Measurements from ENCODE around the gene ACAT2.
"Not testable (repeated sequence)": the region's sequence is repeated elsewhere in the genome, so short reads cannot be mapped to it uniquely, and the experiment has no call there.

The ACAT2 gene

DNA sequence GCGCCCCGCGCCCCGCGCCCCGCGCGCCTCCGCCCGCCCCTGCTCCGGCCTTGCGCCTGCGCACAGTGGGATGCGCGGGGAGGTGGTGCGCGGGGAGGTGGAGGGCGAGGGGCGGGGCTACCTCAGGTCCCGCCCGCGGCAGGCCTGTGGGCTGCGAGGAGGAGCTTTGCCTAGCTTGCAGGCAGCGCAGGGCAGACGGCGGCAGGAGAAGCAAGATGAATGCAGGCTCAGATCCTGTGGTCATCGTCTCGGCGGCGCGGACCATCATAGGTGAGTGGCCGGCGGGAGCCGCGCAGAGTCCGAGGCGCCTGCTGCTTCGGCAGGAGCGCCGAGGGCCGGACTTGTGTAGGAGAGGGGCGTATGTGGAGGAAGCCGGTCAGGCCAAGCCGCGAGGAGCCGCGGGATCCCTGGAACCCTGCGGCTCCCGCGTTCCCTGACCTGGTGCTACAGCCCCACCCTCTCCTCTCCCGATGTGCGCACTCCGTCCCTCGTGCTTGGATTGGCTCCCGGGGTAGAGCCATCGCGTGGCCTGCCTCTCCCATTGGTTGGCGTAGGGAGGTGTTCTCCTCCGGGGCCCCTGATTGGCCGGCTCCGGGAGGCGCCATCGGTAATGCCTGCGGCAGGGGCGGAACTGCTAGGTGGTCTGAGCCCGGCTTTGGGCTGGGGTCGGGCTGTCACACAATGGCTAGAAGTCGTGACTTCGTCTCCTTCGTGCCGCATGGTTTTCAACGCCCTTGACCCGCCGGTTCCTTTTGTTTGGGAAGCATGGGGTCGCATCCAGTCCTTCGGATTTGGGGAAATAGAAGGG lies at the start of gene ACAT2:
Gene ACAT2 (plus strand): TSS at position 173 of the 808 bp plus-strand sequence. CDS start 43 bp downstream, at position 216.
- peak; percentile 94 for DNase-seq (ENCODE audit: low read depth)

DNA sequence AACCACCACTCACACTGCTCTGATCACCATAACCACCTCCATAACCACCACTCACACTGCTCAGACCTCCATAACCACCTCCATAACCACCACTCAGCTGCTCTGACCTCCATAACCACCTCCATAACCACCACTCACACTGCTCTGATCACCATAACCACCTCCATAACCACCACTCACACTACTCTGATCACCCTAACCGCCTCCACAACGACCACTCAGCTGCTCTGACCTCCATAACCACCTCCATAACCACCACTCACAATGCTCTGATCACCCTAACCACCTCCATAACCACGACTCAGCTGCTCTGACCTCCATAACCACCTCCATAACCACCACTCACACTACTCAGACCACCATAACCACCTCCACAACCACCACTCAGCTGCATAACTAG lies 49.5 kb upstream of the ACAT2 start:
- not testable (repeated sequence) for DNase-seq (ENCODE audit: low read depth)

DNA sequence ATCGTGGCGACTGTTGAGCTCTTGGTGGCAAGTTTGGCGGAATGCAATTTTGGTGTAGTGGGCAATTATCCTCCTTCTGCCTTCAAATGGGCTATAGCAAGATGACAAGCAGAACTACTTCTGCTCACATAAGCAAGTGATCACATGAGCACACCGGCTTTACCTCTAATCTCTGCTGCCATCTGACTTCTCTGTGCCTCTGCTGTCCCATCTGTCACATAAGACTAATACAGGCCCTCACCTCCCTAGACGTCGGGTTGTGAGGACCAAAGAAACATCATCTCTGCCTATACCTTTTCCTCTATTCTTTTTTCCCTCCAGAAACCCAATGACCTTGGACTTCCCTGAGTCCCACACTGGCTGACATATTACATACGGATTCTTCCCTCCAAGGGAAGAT lies 47.9 kb upstream of the ACAT2 start:
- DNase-seq (ENCODE audit: low read depth), result no peak

DNA sequence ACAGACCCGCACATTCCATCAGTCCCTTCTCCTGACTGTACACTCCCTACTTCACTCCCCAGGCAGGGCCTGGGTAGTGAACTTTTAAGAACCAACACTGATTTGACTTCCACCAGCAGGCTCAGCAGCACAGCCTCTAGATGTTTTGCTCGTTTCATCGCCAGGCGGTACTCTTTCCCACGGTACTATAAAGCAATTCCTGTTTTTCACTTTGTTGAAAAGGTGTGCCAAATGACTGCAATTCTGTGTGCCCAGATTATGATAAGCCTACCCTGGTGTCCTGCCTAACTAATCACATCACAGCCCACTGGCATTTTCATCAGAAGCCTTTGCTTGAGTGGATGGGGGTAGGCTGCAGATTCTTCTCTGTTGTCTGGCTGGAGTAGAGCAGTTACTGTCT lies 47.4 kb upstream of the ACAT2 start:
- no peak for DNase-seq (ENCODE audit: low read depth)

DNA sequence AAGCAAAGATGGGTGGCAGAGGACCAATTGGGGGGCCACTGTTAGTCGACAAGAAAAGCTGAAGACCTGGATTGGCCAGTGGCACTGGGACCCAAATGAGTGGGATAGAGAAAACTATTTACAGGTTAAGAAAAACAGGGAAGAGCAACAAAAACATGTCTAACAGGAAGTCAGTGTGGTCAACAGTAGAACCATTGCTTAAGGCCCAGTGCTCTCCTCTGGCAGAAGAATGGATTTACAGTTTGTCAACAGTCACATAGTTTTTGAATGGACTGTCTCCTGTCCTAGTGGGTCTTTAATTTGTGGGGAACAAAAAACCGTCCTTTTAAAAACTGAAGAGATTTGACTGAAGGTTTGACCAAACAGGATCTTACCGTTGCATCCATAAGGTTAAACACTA lies 46.7 kb upstream of the ACAT2 start:
- DNase-seq (ENCODE audit: low read depth), result no peak

DNA sequence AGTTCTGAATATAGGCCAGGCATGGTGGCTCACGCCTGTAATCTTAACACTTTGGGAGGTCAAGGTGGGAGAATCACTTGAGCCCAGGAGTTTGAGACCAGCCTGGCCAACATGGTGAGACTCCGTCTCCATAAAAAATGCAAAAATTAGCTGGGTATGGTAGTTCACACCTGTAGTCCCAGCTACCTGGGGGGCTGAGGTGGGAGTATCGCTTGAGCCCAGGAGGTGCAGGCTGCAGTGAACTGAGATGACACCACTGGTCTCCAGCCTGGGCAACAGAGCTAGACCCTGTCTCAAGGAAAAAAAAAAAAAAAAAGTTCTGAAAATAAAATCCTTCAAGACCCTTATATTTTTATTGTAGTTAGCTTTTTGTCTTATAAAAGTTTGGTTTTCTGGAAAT lies 46.2 kb upstream of the ACAT2 start:
- no peak for DNase-seq (ENCODE audit: low read depth)

DNA sequence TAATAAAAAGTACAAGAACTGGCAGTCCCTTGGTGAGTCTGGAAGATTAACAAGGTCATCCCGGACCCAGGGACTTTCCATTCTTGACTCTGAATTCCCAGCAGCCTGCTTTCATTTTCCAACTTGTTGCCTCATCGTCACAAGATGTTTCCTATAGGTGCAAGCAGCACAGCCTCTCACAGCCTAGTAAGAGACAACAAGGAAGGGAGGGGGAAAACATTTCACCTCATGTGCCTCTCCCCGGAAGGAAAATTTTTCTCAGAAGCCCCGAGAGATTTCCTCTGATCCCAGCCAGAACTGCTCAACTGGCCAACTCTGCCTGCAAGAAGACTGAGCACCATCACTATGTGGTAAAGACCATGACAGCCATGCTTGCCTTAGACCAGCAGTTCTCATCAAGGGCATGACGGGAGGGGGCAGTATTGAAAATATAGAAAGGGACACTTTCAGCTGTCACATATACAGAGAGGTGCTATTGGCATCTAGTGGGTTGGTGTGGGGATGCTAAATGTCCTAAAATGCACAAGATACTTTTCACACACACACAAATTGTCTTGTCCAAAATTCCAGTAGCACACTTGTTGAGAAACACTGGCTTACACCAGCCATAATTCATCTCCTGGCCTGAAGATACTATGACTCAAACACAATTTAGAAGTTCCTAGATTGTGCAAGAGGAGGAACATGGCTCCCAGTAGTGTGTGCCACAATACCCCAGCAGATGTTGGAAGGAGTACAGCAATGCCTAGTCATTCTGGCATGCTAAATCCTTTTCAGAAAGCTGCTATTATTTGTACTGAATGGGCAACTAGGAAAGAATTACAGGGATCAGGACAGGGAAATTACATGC lies 45.4 kb upstream of the ACAT2 start:
- DNase-seq (ENCODE audit: low read depth), result peak; percentile 96

DNA sequence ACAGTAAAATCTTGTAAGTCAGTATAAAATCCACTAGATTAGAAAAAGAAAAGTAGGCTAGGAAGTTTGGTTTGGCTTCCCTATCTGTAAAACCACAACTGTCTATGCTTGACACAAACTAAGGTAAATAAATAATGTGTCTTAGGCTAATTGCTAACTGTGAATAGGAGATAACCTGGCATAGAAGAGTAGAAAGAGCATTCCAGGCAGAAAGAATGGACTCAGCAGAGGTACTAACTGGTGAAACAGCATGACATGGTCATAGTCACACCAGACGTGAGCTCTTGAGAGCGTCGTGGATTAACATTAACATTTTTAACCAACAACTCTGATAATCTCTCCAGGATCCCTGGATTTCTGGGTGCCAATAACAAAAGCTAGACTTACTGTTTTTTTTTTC lies 43.2 kb upstream of the ACAT2 start:
- DNase-seq (ENCODE audit: low read depth), result no peak

DNA sequence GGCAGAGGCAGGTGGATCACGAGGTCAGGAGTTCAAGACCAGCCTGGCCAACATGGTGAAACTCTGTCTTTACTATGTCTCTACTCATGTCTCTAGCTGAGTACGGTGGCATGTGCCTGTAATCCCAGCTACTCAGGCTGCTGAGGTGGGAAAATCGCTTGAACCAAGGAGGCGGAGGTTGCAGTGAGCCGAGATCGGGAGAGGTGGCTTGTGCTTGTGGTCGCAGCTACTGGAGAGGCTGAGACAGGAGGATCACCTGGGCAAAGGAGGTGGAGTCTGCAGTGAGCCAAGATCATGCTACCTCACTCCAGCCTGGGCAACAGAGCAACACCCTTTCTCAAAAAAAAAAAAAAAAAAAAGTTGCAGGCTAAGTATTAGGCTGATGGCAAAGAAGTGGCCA lies 42.6 kb upstream of the ACAT2 start:
- DNase-seq (ENCODE audit: low read depth), result no peak

DNA sequence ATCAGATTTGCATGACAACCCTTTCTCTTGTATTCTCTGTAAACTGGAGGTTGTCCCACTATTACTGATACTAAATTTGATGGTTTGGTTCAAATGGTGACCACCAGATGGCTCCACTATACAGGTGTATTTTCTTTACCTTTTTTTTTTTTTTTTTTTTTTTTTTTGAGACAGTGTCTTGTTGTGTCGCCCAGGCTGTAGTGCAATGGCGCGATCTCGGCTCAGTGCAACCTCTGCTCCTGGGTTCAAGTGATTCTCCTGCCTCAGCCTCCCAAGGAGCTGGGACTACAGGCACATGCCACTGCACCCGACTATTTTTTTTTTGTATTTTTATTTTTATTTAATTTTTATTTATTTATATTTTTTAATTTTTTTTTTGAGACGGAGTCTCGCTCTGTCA lies 41.1 kb upstream of the ACAT2 start:
- DNase-seq (ENCODE audit: low read depth), result peak; percentile 29

DNA sequence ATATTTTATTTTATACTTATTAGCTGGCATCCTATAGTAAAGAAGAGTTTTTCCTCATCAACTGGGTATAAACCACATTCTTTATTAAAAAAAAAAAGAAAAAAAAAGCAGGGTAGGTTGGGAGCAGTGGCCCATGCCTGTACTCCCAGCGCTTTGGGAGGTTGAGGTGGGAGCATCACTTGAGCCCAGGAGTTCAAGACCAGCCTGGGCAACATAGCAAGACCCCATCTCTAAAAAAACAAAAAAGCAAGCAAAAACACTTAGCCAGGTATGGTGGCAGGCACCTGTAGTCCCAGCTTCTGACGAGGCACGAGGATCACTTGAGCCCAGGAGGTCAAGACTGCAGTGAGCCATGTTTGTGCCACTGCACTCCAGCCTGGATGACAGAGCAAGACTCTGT lies 39.9 kb upstream of the ACAT2 start:
- not testable (repeated sequence) for DNase-seq (ENCODE audit: low read depth)

DNA sequence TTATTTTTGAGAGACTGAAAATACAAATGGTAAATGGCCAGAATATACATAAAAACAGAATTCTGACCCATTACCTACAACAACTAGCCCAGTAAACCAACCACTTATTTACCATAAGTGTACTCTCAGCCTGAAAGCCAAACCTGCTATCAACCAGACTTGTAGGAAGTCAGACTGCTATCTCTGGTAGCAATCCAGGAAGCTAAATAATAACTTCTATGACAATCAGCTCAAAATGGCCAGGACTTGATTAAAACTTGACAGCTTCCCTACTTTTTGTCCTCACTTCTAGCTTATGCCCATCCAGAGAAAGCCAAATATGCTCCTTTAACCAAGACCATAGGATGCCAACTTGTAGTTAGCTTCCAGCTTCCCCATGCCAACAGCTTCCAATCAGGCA lies 39.2 kb upstream of the ACAT2 start:
- no peak for DNase-seq (ENCODE audit: low read depth)

DNA sequence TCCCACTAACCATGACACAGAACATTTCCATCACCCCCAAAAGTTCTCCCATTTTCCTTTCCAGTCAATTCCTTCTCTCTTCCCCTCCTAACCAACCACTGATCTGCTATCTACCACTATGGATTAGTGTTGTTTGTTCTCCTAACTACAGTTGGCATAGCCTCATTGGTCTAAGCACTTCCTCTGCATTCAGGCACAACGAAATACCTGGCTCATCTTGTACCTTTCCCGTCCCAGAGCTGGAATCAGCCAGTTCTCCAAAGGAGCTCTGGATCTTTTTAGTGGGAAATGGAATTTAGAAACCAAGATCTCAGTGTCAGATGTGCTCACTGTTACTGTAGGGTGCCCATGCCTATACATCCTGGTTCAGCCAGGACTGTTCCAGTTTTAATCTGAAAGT lies 38.6 kb upstream of the ACAT2 start:
- no peak for DNase-seq (ENCODE audit: low read depth)

DNA sequence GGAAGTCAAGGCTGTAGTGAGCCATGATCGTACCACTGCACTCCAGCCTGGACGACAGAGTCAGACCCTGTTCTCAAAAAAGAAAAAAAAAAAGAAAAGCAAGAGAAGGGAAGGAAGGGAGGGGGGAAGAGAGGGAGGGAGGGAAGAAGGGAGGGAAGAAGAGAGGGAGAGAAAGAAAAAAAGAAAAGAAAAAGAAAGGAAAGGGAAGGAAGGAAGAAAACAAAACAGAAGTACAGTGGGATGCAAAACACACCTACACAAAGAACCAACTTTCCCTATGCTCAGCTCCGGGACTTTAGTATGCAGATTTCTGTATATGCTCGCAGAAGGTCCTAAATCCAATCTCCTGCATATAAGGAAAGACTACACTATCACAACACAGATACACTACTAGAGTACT lies 37.1 kb upstream of the ACAT2 start:
- no peak for DNase-seq (ENCODE audit: low read depth)

DNA sequence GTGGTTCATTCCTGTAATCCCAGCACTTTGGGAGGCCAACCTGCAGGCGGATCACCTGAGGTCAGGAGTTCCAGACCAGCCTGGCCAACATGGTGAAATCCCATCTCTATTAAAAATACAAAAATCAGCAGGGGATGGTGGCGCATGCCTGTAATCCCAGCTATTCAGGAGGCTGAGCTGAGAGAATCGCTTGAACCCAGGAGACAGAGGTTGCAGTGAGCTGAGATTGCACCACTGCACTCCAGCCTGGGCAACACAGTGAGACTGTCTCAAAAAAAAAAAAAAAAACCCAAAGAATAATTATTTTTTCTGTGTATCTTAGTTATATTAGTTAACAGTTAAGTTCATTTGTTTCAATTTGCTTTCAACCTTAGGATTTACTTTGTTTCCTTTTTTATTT lies 36.6 kb upstream of the ACAT2 start:
- not testable (repeated sequence) for DNase-seq (ENCODE audit: low read depth)

DNA sequence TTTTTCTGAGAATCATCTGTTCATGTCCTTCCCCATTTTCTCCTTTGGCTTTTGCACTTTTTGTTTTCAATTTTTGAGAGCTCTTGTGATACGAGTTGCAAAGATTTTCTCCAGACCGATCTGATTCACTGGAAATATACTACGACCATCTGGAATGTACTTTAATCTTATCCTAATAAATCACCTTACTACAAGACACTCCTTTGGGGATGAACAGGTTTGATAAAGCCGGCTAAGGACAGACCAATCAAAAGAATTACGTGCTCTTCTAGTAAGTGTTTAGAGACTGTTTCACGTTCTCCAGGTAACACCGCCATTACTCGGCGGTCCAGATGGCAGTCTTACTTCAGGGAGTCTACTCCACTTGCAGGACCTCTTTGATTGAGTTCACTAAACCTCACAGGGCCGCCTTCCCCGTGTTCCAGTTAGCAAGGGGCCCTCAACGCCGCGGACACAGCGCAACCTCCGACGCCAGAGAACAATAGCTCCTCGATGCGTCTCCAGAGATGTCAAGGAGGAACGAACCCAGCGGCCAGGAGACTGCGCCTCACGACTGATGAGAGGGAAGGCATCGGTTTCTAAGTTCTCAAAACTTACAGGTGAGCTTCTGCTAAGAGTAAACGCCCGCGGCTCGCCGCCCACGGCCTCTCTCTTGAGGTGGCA lies 35.5 kb upstream of the ACAT2 start:
- DNase-seq (ENCODE audit: low read depth), result no peak

DNA sequence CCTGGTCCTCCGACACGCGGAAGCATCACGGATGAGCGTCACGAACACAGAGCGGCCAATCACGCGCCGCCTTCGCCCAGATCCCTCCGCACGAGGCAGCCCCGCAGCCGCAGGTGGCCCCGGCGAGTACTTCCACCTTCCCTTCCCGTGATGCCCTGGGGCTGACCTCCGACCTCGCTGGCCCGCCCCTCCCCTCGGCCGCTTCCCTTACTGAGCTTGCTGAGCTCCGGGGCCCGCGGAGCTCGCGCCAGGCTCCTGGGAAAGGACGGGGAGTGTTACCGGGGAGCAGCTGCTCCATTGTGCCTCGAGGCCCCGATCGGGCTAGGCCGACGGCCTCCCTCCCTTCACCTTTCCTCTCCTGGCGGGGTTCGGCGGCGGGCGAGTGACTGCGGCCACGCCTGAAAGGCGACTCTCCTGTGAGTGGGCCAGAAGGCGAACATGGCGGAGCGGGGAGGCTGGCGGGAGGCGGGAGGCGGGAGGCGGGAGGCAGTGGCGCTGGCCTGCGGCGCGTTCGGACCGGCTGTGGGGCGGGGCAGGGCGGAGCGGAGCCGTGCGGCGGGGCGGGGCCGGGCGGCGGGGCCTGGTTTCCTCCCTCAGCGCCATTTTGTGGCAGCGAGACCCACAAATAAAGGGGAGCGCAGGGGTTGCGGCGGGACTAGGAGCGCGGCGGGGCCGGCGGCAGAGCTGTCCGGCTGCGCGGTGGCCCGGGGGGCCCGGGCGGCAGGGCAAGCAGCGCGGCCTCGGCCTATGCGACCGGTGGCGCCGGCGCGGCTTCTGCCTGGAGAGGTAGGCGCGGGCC lies 34.7 kb upstream of the ACAT2 start, which contains the start of gene WTAP:
Gene WTAP (plus strand): TSS at position 589 of the 799 bp plus-strand sequence. CDS start 8,760 bp downstream, outside the sequence.
- DNase-seq (ENCODE audit: low read depth), result peak; percentile 91

DNA sequence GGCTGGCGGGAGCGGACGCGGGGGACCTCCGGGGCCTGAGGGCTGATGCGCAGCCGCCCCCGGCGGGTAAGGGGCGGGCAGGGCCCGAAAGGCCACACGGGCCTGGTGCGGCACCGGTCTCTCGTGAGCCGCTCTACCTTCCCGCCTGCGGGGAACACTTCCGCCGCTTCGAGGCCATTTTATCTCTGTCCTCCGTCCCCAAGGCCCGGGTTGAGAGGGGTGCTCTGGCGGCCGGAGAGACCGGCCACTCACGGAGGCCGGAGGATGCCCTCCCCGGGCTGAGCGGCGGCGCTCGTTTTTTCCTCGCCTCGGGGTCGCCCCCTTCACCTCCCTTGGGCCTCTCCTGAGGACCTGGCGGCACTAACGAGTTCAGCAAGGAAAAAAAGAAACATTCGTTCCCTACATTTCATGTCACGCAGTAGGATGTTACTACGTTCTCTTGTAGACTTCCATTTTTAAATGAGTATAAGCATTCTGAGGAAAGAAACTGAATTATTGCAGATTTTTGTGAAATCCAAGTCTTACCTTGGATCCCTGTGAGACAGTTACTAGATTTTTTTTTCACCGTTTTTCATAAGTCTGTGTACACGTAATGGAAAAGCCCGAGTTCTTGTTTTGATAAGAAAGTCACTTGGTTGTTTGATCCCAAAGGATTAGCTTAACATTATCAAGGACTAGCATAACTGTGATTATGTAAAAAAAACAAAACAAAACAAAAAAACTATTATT lies 34.0 kb upstream of the ACAT2 start:
- peak; percentile 55 for DNase-seq (ENCODE audit: low read depth)

DNA sequence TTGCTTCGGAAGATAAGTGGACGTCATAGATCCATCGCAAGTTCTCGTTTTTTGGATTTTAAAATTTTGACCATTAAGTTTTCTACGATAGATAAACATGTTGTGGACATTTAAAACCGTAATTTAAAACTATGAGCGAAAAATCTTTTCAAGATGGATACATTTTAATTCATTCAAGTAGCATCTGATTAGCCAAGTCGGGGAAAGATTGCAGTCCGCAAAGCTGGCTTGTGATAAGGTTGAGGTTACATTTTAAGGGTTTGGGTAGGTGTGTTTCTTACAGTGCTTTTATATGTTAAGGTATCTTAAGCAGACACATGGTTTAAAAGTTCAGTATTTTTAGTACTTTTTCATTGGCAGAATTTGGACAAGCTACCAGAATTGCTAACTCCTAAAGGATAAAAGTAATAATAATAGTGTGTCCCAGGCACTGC lies 33.3 kb upstream of the ACAT2 start:
- no peak for DNase-seq (ENCODE audit: low read depth)

DNA sequence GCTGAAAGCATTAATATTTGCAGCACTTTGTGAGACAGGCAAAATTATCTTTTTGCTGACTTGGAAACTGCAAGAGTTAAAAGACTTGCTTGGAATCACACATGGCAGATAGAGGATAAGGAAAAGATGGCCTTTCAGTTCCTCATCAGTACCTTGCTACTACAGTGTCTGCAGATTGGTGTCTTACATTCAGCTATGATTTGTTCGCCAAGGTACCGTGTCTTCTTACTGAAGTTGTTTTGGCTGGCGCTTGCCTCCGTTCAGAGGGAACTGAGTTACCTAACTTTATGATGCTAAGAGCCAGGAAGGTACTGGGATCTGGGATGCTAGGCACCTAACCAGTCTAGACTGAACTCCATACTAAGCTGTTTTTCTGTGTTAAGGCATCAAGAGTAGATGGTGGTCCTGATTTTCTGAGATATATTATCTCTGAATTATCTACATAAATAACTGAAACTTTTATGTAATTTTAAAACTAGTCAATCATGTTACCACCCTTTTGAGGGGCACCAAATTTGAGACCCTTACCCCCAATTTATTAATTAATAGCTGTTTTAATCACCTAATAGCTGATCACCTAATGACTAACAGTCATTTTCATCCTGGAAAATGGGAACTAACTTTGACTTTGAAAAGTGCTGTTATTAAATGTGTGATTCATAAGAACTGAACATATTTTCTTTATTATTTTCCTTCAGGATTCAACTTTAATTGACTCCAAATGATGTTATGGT lies 32.1 kb upstream of the ACAT2 start:
- DNase-seq (ENCODE audit: low read depth), result peak; percentile 29
